BLaER1 treated with 17β-estradiol and CSF1 and Interleukin-3, amounts not matched to agents 10 nM and 100 nM (cell line): ENCODE measurements around the gene ST6GAL1.

Experiments used
- H3K27ac ChIP-seq, 11 experiments: shearing (Covaris generic); formaldehyde crosslinking; 2 replicates each; pipeline ENCODE4 v1.8.1; 2022
- H3K27me3 ChIP-seq, 11 experiments: shearing (Covaris generic); formaldehyde crosslinking; 2 replicates each; pipeline ENCODE4 v1.8.1; 2022
- H3K36me3 ChIP-seq, 11 experiments: shearing (Covaris generic); formaldehyde crosslinking; 2 replicates each; pipeline ENCODE4 v1.8.1; 2022
- H3K4me1 ChIP-seq, 10 experiments: shearing (Covaris generic); formaldehyde crosslinking; 2 replicates each; pipeline ENCODE4 v1.8.1; 2022
- H3K4me2 ChIP-seq, 11 experiments: shearing (Covaris generic); formaldehyde crosslinking; 2 replicates each; pipeline ENCODE4 v1.8.1; 2022
- H3K4me3 ChIP-seq, 10 experiments: shearing (Covaris generic); formaldehyde crosslinking; 2 replicates each; pipeline ENCODE4 v1.8.1; 2022
- H3K9ac ChIP-seq, 11 experiments: shearing (Covaris generic); formaldehyde crosslinking; 2 replicates each; pipeline ENCODE4 v1.8.1; 2022
- H3K9me3 ChIP-seq, 11 experiments: shearing (Covaris generic); formaldehyde crosslinking; replicated peaks in 1 of 11; 2 replicates each; pipeline ENCODE4 v1.8.1; 2022
- H4K20me1 ChIP-seq, 11 experiments: shearing (Covaris generic); formaldehyde crosslinking; 2 replicates each; pipeline ENCODE4 v1.8.1; 2022
- Cebpa-rat ChIP-seq, 11 experiments: shearing (Covaris generic); IDR thresholded peaks; 2 replicates each; pipeline ENCODE4 v1.8.1; 2022

The ST6GAL1 gene

DNA sequence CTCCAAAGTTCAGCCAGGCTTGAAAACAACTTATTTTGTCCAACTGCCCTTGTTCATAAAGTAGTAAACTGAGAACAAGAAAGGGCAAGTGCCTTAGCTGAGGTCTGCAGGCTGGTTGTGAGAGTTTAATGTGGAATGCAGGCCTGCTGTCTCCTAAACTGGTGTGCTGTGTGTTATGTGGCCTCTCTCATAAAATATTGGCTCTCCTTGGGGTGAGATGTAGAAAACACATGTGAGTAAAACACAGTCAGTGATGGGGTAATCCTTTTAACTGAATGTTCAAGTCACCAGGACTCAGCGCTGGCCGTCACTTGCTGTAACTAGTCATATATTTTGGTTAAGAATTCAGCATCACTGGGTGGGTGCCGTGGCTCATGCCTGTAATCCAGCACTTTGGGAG is 7.1 kb upstream of the ST6GAL1 start:
- no peak overlapping the region for H3K4me3 ChIP-seq
- 0 out of 22 replicates have a peak, but pooled peaks cover 0 to 6% (median 0%) of the 10 kb centered on the region in 11 experiments for H3K9me3 ChIP-seq
- no peak overlapping the region for H3K9ac ChIP-seq
- no peaks in the 10 kb centered on the region for H3K36me3 ChIP-seq
- H3K4me2 ChIP-seq = no peak overlapping the region
- H4K20me1 ChIP-seq = no peaks in the 10 kb centered on the region
- no peaks in the 10 kb centered on the region for H3K27me3 ChIP-seq
- peaks cover 3 to 17% (median 9%) of the 10 kb centered on the region in 10 experiments; a peak in 12 of 20 replicates for H3K4me1 ChIP-seq
- no peak for TF ChIP-seq Cebpa-rat (IDR thresholded peaks at IDR 0.05)
- no peak overlapping the region for H3K27ac ChIP-seq

- H3K9ac ChIP-seq = no peak overlapping the region
- H4K20me1 ChIP-seq = peaks cover 0 to 3% (median 0%) of the 10 kb centered on the region in 11 experiments; a peak in 3 of 22 replicates
- no peaks in the 10 kb centered on the region for H3K36me3 ChIP-seq
- peaks cover 12 to 23% (median 16%) of the 10 kb centered on the region in 10 experiments; a peak in 19 of 20 replicates for H3K4me1 ChIP-seq
- no peaks in the 10 kb centered on the region for H3K27me3 ChIP-seq
- H3K27ac ChIP-seq = no peak overlapping the region
- no peak overlapping the region for H3K4me3 ChIP-seq
- H3K9me3 ChIP-seq = 0 out of 22 replicates have a peak, but pooled peaks cover 0 to 6% (median 0%) of the 10 kb centered on the region in 11 experiments
- peak overlapping the region in 7 of 11 experiments; percentile 6 to 50 (median 25); a peak in 12 of 22 replicates for H3K4me2 ChIP-seq
- TF ChIP-seq Cebpa-rat (IDR thresholded peaks at IDR 0.05) = no peak
These were observed 4.5 kb upstream of the ST6GAL1 start for GRCh38 chr3:186925826-186926225.

DNA sequence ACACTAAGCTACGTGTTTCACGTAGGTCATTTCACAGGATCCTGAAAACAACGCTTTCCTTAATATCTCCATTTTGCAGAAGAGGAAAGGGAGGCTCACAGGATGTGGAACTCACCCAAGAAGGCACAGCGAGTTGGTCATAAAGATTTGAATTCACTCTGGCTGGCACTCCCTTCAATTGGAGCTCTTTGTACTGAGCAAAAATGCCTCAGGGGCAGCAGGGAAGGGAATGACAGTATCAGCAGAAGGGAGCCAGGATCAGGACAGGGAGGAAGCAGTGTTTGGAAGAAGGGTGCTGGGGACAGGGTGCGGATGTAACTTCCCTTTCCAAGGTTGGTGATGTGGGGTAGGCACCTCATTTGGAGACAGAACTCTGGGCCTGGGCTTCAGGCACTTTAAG is 1.1 kb upstream of the ST6GAL1 start:
- Histone ChIP-seq H3K4me3 (no peak overlapping the region), H3K36me3 (peaks cover 0 to 14% (median 12%) of the 10 kb centered on the region in 11 experiments; a peak in 19 of 22 replicates), H3K27ac (no peak overlapping the region), H3K4me2 (peak overlapping the region in 9 of 11 experiments; percentile 86 to 97 (median 94); a peak in 11 of 22 replicates), H3K4me1 (peaks cover 32 to 46% (median 38%) of the 10 kb centered on the region in 10 experiments), H3K9ac (no peak overlapping the region), H3K27me3 (no peaks in the 10 kb centered on the region), H3K9me3 (peaks cover 0 to 6% (median under 1%) of the 10 kb centered on the region in 11 experiments; a peak in 4 of 22 replicates), H4K20me1 (peaks cover 0 to 35% (median 26%) of the 10 kb centered on the region in 11 experiments; a peak in 16 of 22 replicates)
- no peak for TF ChIP-seq Cebpa-rat (IDR thresholded peaks at IDR 0.05)

GRCh38 chr3:186929685-186930084 is 641 bp upstream of the ST6GAL1 start:
- no peak for TF ChIP-seq Cebpa-rat (IDR thresholded peaks at IDR 0.05)
- H3K4me3 ChIP-seq = peak overlapping the region; percentile 81 to 98 (median 94)
- peaks cover 0 to 10% (median 5%) of the 10 kb centered on the region in 11 experiments; a peak in 5 of 22 replicates for H3K9me3 ChIP-seq
- peaks cover 3 to 19% (median 17%) of the 10 kb centered on the region in 11 experiments for H3K36me3 ChIP-seq
- H4K20me1 ChIP-seq = peaks cover 0 to 40% (median 31%) of the 10 kb centered on the region in 11 experiments; a peak in 16 of 22 replicates
- H3K4me2 ChIP-seq = peak overlapping the region; percentile 86 to 97 (median 94)
- H3K4me1 ChIP-seq = peaks cover 32 to 46% (median 40%) of the 10 kb centered on the region in 10 experiments
- H3K9ac ChIP-seq = peak overlapping the region in 9 of 11 experiments; percentile 86 to 98 (median 96); a peak in 18 of 22 replicates
- H3K27ac ChIP-seq = peak overlapping the region in 10 of 11 experiments; percentile 67 to 97 (median 95); a peak in 16 of 22 replicates
- H3K27me3 ChIP-seq = no peaks in the 10 kb centered on the region

- peak overlapping the region; percentile 71 to 97 (median 95) for H3K27ac ChIP-seq
- H3K9ac ChIP-seq = peak overlapping the region; percentile 80 to 98 (median 95)
These were observed 560 bp downstream of the ST6GAL1 start for GRCh38 chr3:186930641-186931531.

GRCh38 chr3:186931532-186932280 is 1.4 kb downstream of the ST6GAL1 start:
- Histone ChIP-seq H3K9me3 (peaks cover 0 to 15% (median 5%) of the 10 kb centered on the region in 11 experiments; a peak in 10 of 22 replicates), H3K4me1 (peaks cover 19 to 42% (median 34%) of the 10 kb centered on the region in 10 experiments), H3K4me2 (peak overlapping the region; percentile 86 to 97 (median 94)), H4K20me1 (peaks cover 0 to 61% (median 48%) of the 10 kb centered on the region in 11 experiments; a peak in 16 of 22 replicates), H3K27me3 (no peaks in the 10 kb centered on the region), H3K4me3 (peak overlapping the region; percentile 81 to 98 (median 94)), H3K27ac (peak overlapping the region; percentile 71 to 97 (median 95)), H3K9ac (peak overlapping the region; percentile 80 to 98 (median 95)), H3K36me3 (peaks cover 13 to 39% (median 37%) of the 10 kb centered on the region in 11 experiments)
- no peak for TF ChIP-seq Cebpa-rat (IDR thresholded peaks at IDR 0.05)

More at GRCh38 chr3:186930641-186931531, 560 bp downstream of the ST6GAL1 start:
- peaks cover 13 to 31% (median 29%) of the 10 kb centered on the region in 11 experiments for H3K36me3 ChIP-seq
- no peaks in the 10 kb centered on the region for H3K27me3 ChIP-seq
- peaks cover 0 to 15% (median 5%) of the 10 kb centered on the region in 11 experiments; a peak in 10 of 22 replicates for H3K9me3 ChIP-seq
- TF ChIP-seq Cebpa-rat (IDR thresholded peaks at IDR 0.05) = no peak
- H3K4me2 ChIP-seq = peak overlapping the region; percentile 86 to 97 (median 94)
- H3K4me3 ChIP-seq = peak overlapping the region; percentile 81 to 98 (median 94)
- peaks cover 0 to 52% (median 40%) of the 10 kb centered on the region in 11 experiments; a peak in 16 of 22 replicates for H4K20me1 ChIP-seq
- H3K4me1 ChIP-seq = peaks cover 24 to 40% (median 33%) of the 10 kb centered on the region in 10 experiments

DNA sequence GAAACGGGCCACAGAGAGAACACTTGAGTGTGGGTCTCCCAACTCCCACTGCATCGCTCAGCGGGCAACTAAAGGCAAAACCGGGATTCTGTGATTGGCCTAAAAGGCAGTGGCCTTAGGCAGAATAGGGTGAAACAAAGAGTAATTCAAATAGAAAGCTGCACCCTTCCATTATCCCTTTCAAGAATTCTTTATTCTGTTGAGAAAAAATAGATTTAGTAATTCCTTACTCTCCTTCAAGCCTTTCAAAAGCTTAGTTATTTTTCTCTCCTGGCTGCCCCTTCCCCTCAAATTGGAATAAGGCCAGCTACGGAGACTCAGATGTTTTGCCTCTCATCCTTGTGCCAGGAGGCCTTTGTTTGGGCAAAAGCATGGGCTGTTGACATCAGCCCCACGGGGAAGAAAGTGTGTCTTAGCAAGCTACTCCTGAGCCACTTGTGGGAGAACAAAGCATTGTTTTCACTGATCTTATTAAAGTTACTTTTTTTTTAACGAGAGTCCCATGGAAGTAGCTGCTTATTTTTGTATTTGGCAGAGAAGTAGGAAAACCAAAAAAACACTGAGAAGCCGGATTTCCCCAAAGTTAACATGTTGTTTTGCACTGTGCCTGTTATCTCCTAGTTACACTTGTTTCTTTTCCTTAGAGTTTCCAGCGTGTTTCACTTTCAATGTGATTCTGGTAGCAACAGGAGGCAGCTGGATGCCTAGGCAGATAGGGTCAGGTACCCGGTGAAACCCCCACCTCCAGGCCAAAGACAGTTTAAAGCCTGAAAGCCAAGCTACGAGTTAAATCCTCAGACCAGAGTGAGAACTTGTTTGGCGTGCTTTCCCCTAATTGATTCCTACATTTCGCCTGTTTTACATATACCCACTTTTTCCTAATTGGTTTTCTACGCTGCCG is 2.2 kb downstream of the ST6GAL1 start:
- Histone ChIP-seq H4K20me1 (peaks cover 0 to 69% (median 56%) of the 10 kb centered on the region in 11 experiments; a peak in 19 of 22 replicates), H3K4me2 (peak overlapping the region; percentile 86 to 97 (median 94)), H3K36me3 (peaks cover 18 to 47% (median 43%) of the 10 kb centered on the region in 11 experiments), H3K4me1 (peaks cover 19 to 43% (median 35%) of the 10 kb centered on the region in 10 experiments), H3K4me3 (peak overlapping the region; percentile 81 to 98 (median 94)), H3K27me3 (no peaks in the 10 kb centered on the region), H3K9me3 (peaks cover 0 to 15% (median 4%) of the 10 kb centered on the region in 11 experiments; a peak in 10 of 22 replicates), H3K9ac (peak overlapping the region; percentile 80 to 98 (median 95)), H3K27ac (peak overlapping the region; percentile 71 to 97 (median 95))
- TF ChIP-seq Cebpa-rat (IDR thresholded peaks at IDR 0.05) = no peak
